CD8-positive, alpha-beta memory T cell (primary cell): ENCODE results near the gene TENM4. TPM values are rescaled to one million over a fixed set of nuclear protein-coding genes. Genes with fewer than 3 reads are reported as not detected.
"Not testable (repeated sequence)": the region's sequence is repeated elsewhere in the genome, so short reads cannot be mapped to it uniquely, and the experiment has no call there.

Source experiments
- CTCF ChIA-PET: fragments of 350-600 bp; sonication (Branson Sonifier 250); formaldehyde crosslinking; loops from one replicate; lab custom pipeline; 2021; ENCODE audit warnings: antibody characterized with exemption; lab: Charles Lee
- POLR2A ChIA-PET: fragments of 350-600 bp; sonication (Branson Sonifier 250); formaldehyde crosslinking; loops from one replicate; lab custom pipeline; 2021; ENCODE audit warnings: antibody characterized with exemption; lab: Charles Lee
- DNase-seq, 5 donors: peaks; one replicate each; pipeline versions ENCODE4 v3.0.0 to v3.0.0-alpha.2; 2020 to 2022; ENCODE audit warnings: mixed read lengths in 1 of 5
- H3K27ac ChIP-seq: one replicate; pipeline ENCODE4 v1.7.0; 2013; ENCODE audit warnings: low read depth, mild to moderate bottlenecking, low read length, moderate library complexity
- H3K27me3 ChIP-seq: 2 replicates; pipeline ENCODE4 v1.7.0; 2013; ENCODE audit warnings: low read length, mild to moderate bottlenecking; ENCODE audit not compliant: insufficient read depth, poor library complexity, severe bottlenecking
- H3K36me3 ChIP-seq: 2 replicates; pipeline ENCODE4 v1.7.0; 2013; ENCODE audit warnings: mild to moderate bottlenecking, low read length, moderate library complexity; ENCODE audit not compliant: insufficient read depth
- H3K4me1 ChIP-seq: 2 replicates; pipeline ENCODE4 v1.7.0; 2013; ENCODE audit warnings: mild to moderate bottlenecking, low read length, moderate library complexity; ENCODE audit not compliant: insufficient read depth
- H3K4me3 ChIP-seq: 2 replicates; pipeline ENCODE4 v1.7.0; 2013; ENCODE audit warnings: mild to moderate bottlenecking, low read length
- H3K9me3 ChIP-seq: 2 replicates; pipeline ENCODE4 v1.7.0; 2013; ENCODE audit warnings: mild to moderate bottlenecking, low read length
- H3K27ac Mint-ChIP-seq, 8 donors: one replicate each; pipeline ENCODE4 v1.8.0; 2020 to 2021; ENCODE audit warnings: mixed read lengths in 8 of 8, mild to moderate bottlenecking in 6 of 8, inconsistent platforms in 3 of 8, moderate library complexity in 3 of 8
- H3K27me3 Mint-ChIP-seq, 2 donors: one replicate each; pipeline ENCODE4 v1.8.0; 2020 to 2021; ENCODE audit warnings: mixed read lengths in 2 of 2, mild to moderate bottlenecking in 1 of 2, moderate library complexity in 1 of 2
- H3K36me3 Mint-ChIP-seq, 3 donors: one replicate each; pipeline ENCODE4 v1.8.0; 2020 to 2021; ENCODE audit warnings: mixed read lengths in 3 of 3, inconsistent platforms in 1 of 3, mild to moderate bottlenecking in 1 of 3
- H3K4me1 Mint-ChIP-seq, 3 donors: one replicate each; pipeline ENCODE4 v1.8.0; 2020 to 2021; ENCODE audit warnings: mixed read lengths in 3 of 3, inconsistent platforms in 1 of 3, mild to moderate bottlenecking in 1 of 3
- H3K4me3 Mint-ChIP-seq, 7 donors: one replicate each; pipeline ENCODE4 v1.8.0; 2020 to 2021; ENCODE audit warnings: mixed read lengths in 7 of 7, mild to moderate bottlenecking in 6 of 7, moderate library complexity in 4 of 7, inconsistent platforms in 2 of 7
- H3K9me3 Mint-ChIP-seq, 5 donors: one replicate each; pipeline ENCODE4 v1.8.0; 2020 to 2022; ENCODE audit warnings: mixed read lengths in 5 of 5, mild to moderate bottlenecking in 3 of 5, moderate library complexity in 2 of 5, inconsistent platforms in 1 of 5
- polyA plus RNA-seq: library from polyadenylated mRNA; unstranded; fragments of 300-500 nt; fragmentation: Illumina TruSeq; gene quantifications from one replicate; pipeline ENCODE4 v1.2.3, GENCODE V29; 2021
- total RNA-seq, 2 experiments: library from RNA; stranded (reverse); gene quantifications; one replicate each; pipeline ENCODE4 v1.2.3, GENCODE V29; 2021

The TENM4 gene
- total and polyA plus RNA-seq, 3 experiments from 2014 or later = not detected

DNA sequence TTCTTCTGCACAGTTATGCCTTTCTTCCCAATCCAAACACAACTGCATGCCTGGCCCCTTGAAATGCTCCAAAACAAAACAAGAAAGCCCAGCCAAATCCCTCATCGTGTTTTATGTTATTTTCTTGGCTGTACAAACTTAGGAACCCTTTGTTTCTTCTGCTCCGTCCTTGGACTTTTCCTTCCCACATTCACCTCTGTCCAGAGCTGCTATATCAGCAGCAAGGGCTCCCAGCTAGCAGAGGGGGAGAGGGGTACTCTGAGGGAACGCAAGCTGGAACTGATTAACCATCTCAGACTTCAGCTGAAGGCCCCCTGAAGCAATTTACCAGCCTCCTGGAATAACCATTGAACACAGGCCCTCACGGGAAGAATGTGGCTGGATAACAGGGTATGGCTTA, 214.7 kb downstream of the TENM4 start:
- H3K27ac ChIP-seq = no peak overlapping the region
- no peaks in the 10 kb centered on the region for H3K4me1 ChIP-seq
- H3K27me3 ChIP-seq = no peaks in the 10 kb centered on the region
- H3K4me3 ChIP-seq = no peak overlapping the region
- Mint-ChIP-seq H3K9me3 (peaks cover 0 to 9% (median 0%) of the 10 kb centered on the region in 5 donors), H3K4me1 (no peaks in the 10 kb centered on the region), H3K27ac (no peak overlapping the region), H3K36me3 (no peaks in the 10 kb centered on the region), H3K4me3 (no peak overlapping the region), H3K27me3 (no peaks in the 10 kb centered on the region)
- ChIA-PET CTCF (no interaction called here), POLR2A (no interaction called here)
- H3K9me3 ChIP-seq = no peaks in the 10 kb centered on the region
- no peaks in the 10 kb centered on the region for H3K36me3 ChIP-seq
- no peak for DNase-seq

DNA sequence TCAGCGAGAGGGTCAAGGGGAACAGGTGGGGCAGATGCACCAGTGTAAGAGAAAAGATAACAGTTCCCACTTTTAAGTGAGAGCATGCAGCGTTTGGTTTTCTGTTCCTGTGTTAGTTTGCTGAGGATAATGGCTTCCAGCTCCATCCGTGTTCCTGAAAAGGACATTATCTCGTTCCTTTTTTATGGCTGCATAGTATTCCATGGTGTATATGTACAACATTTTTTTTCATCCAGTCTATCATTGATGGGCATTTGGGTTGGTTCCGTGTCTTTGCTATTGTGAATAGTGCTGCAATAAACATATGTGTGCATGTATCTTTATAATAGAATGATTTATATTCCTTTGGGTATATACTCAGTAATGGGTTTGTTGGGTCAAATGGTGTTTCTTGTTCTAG, 218.7 kb downstream of the TENM4 start:
- H3K9me3 Mint-ChIP-seq, H3K27ac ChIP-seq, H3K4me3 ChIP-seq, H3K4me1 ChIP-seq, POLR2A ChIA-PET, DNase-seq, H3K4me1 Mint-ChIP-seq, H3K9me3 ChIP-seq, CTCF ChIA-PET, H3K36me3 Mint-ChIP-seq, H3K4me3 Mint-ChIP-seq, H3K27ac Mint-ChIP-seq, H3K27me3 ChIP-seq, H3K36me3 ChIP-seq, H3K27me3 Mint-ChIP-seq: not testable (repeated sequence)

DNA sequence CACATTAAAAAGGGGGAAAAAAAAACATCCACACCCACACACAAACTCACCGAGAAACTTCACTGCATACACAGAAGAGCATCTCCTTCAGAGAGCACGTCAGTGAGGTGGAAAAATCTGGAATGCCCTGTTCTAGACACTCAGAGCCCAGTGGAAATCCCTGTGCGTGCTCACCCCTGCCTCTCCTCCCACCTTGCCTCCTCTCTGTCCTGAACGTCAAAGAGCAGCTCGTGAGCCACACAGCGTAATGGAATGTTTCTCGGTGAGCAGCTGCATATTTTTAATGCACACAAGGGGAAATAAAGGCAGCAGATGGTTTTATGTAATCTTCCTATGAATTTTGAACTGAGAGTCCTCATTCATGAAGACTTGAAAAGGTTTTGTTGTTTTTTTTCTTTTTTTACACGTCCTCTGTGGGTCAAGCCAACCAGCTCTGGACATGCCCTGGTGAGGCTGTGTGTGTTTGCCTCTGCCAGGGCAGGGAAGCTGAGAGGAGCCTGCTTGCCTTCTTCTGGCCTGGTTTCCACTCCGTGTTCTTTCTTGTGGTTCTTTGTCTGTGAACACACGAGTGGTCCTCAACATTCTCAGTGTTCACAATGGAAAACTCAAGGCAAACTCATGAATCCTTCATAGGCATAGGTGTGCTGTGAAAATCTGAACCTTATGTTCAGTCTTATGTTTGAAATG, 219.2 kb downstream of the TENM4 start:
- H3K27ac Mint-ChIP-seq = no peak overlapping the region
- H3K27me3 Mint-ChIP-seq = peaks cover 0 to 3% of the 10 kb centered on the region in 2 donors
- Histone ChIP-seq H3K9me3 (no peaks in the 10 kb centered on the region), H3K4me1 (no peaks in the 10 kb centered on the region), H3K27ac (no peak overlapping the region), H3K27me3 (no peaks in the 10 kb centered on the region), H3K36me3 (no peaks in the 10 kb centered on the region), H3K4me3 (no peak overlapping the region)
- ChIA-PET CTCF (no interaction called here), POLR2A (no interaction called here)
- H3K36me3 Mint-ChIP-seq = no peaks in the 10 kb centered on the region
- no peak overlapping the region for H3K4me3 Mint-ChIP-seq
- DNase-seq = no peak
- peaks cover 0 to 9% (median 2%) of the 10 kb centered on the region in 5 donors for H3K9me3 Mint-ChIP-seq
- H3K4me1 Mint-ChIP-seq = no peaks in the 10 kb centered on the region

DNA sequence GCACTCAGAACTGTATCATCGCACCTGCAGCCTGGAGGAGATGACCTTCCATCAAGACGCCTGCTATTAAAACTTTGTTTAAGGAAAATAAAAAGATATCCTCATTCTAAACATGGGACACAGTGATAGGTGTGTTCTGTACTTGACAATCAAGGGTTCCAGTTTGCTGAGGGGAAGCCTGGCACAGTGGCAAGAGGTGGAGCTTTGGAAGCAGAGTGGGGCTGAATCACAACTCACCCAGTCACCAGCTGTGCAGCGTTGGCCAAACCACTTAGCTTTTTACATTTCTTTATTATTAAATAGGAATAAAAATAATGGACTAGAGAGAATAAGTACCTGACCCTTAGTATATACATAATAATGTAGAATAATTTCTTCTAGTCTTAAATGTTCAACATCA, 220.7 kb downstream of the TENM4 start:
- no peaks in the 10 kb centered on the region for H3K4me1 ChIP-seq
- no peak overlapping the region for H3K27ac ChIP-seq
- no peaks in the 10 kb centered on the region for H3K36me3 ChIP-seq
- H3K27me3 ChIP-seq = no peaks in the 10 kb centered on the region
- Mint-ChIP-seq H3K9me3 (peaks cover 0 to 11% (median 2%) of the 10 kb centered on the region in 5 donors), H3K4me1 (no peaks in the 10 kb centered on the region), H3K4me3 (no peak overlapping the region), H3K27me3 (peaks cover 0 to 5% of the 10 kb centered on the region in 2 donors), H3K36me3 (no peaks in the 10 kb centered on the region), H3K27ac (no peak overlapping the region)
- no peak overlapping the region for H3K4me3 ChIP-seq
- CTCF ChIA-PET = no interaction called here
- DNase-seq = no peak
- POLR2A ChIA-PET = no interaction called here
- H3K9me3 ChIP-seq = no peaks in the 10 kb centered on the region

DNA sequence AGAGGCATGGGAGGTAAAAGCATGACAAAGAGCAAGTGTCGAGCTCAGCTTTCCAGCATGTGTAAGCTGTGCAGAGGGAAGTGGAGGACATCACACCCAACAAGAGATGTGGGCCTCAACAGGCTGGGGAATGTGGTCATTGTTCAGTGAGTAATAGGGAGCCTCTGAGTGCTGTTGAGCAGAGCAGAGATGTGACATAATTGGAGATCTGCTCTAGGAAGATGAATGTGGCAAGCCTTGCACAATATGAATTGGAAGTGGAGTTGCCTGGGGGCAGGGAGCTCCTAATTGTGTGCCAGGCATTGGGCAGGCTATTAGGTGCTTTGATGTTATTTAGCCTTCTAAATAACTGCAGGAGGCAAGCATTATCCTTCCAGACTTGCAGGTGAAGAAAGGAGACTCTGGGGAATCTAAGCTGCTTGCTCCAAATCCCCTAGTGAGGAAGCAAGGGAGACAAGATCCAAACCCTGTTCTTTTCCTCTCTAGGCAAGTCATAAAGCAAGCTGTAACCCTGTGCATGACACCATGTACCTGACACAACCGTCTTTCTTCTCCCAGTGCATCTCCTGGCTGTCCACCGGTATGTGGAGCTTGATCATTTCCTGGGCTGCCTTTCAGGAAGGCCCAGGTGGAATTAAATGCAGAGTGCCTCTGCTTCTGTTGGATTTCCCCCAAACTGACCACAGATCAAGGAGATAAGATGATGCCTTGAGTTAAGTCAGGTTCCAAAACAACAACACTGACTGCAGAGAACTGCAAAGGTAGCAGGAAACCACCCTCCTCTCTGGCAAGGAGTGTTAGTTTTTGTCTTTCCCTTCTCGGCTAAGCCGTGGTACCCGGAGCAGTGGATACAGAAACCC, 221.4 kb downstream of the TENM4 start:
- H3K27ac ChIP-seq = no peak overlapping the region
- Mint-ChIP-seq H3K27ac (no peak overlapping the region), H3K9me3 (peaks cover 0 to 12% (median 2%) of the 10 kb centered on the region in 5 donors), H3K36me3 (no peaks in the 10 kb centered on the region), H3K4me3 (no peak overlapping the region), H3K27me3 (peaks cover 0 to 5% of the 10 kb centered on the region in 2 donors), H3K4me1 (no peaks in the 10 kb centered on the region)
- H3K27me3 ChIP-seq = no peaks in the 10 kb centered on the region
- no peaks in the 10 kb centered on the region for H3K36me3 ChIP-seq
- H3K4me3 ChIP-seq = no peak overlapping the region
- POLR2A ChIA-PET = no interaction called here
- CTCF ChIA-PET = no interaction called here
- no peaks in the 10 kb centered on the region for H3K4me1 ChIP-seq
- no peak for DNase-seq
- no peaks in the 10 kb centered on the region for H3K9me3 ChIP-seq

DNA sequence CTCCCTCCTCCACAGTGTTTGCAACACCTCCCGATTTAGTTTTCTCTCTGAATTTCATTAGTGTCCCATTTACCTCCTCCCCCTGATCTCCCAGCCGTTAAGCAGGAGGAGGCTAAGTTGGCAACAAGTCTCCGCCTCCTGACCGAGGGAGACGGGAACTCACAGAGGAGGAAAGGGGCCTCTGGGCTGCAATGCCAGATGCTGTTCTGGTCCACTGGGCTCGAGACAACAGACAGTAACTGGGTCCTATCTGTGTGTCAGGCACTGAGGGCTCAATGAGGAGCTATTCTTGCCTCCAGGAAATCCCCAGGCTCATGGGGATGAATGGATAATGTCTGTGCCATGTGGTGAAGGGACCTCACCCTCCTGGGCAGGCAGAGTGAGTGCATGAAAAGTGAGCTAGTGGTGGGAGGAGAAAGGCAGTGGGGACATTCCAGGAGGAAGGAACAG, 228.1 kb downstream of the TENM4 start:
- POLR2A ChIA-PET = no interaction called here
- Mint-ChIP-seq H3K9me3 (peaks cover 0 to 9% (median 0%) of the 10 kb centered on the region in 5 donors), H3K36me3 (no peaks in the 10 kb centered on the region), H3K4me3 (no peak overlapping the region), H3K4me1 (no peaks in the 10 kb centered on the region), H3K27me3 (peaks cover 0 to 4% of the 10 kb centered on the region in 2 donors), H3K27ac (no peak overlapping the region)
- CTCF ChIA-PET = no interaction called here
- Histone ChIP-seq H3K9me3 (no peaks in the 10 kb centered on the region), H3K36me3 (no peaks in the 10 kb centered on the region), H3K27ac (no peak overlapping the region), H3K4me3 (no peak overlapping the region), H3K4me1 (no peaks in the 10 kb centered on the region), H3K27me3 (no peaks in the 10 kb centered on the region)
- DNase-seq = no peak

DNA sequence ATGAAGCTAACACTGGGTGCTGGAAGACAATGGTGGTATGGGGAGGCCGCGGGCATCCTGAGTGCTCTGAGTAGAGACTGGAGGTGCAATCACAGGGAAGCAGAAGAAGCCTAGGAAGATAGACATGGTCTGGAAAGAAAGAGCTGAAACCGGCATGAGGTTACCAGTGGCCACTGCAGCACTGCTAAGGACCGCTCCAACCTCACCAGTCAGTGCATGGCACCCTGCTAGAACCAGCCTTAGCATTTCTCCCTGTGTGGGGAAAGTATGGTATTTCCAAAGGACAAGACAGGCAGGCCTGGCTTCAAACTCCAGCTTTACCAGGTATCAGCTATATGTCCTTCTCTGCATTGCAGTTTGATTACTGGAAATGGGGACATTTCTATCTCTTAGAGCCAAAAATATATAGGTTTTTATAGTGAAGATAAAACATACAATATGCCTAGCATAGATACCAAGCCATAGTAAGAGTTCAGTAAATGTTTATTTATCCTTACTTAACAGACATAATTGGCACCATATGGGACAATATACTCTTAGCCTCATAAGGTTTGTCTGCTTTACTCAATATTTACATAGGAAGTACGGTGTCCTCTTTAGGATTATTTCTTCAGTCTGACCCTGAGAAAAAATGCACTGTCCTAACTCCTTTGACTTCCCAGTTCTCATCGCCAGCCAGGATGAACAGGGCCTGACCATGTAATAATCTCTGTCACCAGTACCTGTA, 231.1 kb downstream of the TENM4 start:
- no peaks in the 10 kb centered on the region for H3K4me1 ChIP-seq
- no peak overlapping the region for H3K4me3 Mint-ChIP-seq
- H3K27ac Mint-ChIP-seq = peak overlapping the region in 1 of 8 donors; percentile 48
- H3K36me3 ChIP-seq = no peaks in the 10 kb centered on the region
- no peak overlapping the region for H3K4me3 ChIP-seq
- peaks cover 0 to 6% (median 0%) of the 10 kb centered on the region in 5 donors for H3K9me3 Mint-ChIP-seq
- no peaks in the 10 kb centered on the region for H3K36me3 Mint-ChIP-seq
- H3K27me3 ChIP-seq = no peaks in the 10 kb centered on the region
- no peaks in the 10 kb centered on the region for H3K9me3 ChIP-seq
- ChIA-PET CTCF (no interaction called here), POLR2A (no interaction called here)
- H3K4me1 Mint-ChIP-seq = no peaks in the 10 kb centered on the region
- H3K27me3 Mint-ChIP-seq = no peaks in the 10 kb centered on the region
- no peak overlapping the region for H3K27ac ChIP-seq
- no peak for DNase-seq

DNA sequence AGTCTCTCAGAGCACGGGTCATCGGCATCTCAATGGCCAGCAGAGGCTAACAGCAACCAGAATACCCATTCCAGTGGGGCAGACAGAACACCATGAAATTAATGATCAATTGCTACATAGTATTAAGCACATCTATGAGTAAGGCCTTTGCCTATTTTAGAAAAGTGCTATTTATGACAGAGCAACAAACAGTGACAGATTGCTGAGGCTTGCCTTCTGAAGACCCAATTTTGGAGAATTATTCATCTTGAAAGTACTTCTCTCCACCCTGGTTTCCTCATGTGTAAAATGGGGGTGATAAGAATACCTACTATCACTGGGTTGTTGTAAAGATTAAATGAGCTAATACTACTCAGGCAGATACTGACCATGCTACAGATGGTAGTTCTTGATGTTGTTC, 232.7 kb downstream of the TENM4 start:
- Mint-ChIP-seq H3K27me3 (no peaks in the 10 kb centered on the region), H3K9me3 (peaks cover 0 to 4% (median 0%) of the 10 kb centered on the region in 5 donors), H3K4me3 (no peak overlapping the region), H3K27ac (no peak overlapping the region), H3K36me3 (no peaks in the 10 kb centered on the region), H3K4me1 (no peaks in the 10 kb centered on the region)
- Histone ChIP-seq H3K4me3 (no peak overlapping the region), H3K27me3 (no peaks in the 10 kb centered on the region), H3K36me3 (no peaks in the 10 kb centered on the region), H3K27ac (no peak overlapping the region), H3K9me3 (no peaks in the 10 kb centered on the region), H3K4me1 (no peaks in the 10 kb centered on the region)
- DNase-seq = no peak
- ChIA-PET CTCF (no interaction called here), POLR2A (no interaction called here)
